ENCODE results near the gene LIMS1.
"Not testable (repeated sequence)": the region's sequence is repeated elsewhere in the genome, so short reads cannot be mapped to it uniquely, and the experiment has no call there.

The LIMS1 gene, protein sequence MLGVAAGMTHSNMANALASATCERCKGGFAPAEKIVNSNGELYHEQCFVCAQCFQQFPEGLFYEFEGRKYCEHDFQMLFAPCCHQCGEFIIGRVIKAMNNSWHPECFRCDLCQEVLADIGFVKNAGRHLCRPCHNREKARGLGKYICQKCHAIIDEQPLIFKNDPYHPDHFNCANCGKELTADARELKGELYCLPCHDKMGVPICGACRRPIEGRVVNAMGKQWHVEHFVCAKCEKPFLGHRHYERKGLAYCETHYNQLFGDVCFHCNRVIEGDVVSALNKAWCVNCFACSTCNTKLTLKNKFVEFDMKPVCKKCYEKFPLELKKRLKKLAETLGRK
- total RNA-seq = 51.0 reads per million, percentile 68 among the genes with 10 or more reads in this experiment

DNA sequence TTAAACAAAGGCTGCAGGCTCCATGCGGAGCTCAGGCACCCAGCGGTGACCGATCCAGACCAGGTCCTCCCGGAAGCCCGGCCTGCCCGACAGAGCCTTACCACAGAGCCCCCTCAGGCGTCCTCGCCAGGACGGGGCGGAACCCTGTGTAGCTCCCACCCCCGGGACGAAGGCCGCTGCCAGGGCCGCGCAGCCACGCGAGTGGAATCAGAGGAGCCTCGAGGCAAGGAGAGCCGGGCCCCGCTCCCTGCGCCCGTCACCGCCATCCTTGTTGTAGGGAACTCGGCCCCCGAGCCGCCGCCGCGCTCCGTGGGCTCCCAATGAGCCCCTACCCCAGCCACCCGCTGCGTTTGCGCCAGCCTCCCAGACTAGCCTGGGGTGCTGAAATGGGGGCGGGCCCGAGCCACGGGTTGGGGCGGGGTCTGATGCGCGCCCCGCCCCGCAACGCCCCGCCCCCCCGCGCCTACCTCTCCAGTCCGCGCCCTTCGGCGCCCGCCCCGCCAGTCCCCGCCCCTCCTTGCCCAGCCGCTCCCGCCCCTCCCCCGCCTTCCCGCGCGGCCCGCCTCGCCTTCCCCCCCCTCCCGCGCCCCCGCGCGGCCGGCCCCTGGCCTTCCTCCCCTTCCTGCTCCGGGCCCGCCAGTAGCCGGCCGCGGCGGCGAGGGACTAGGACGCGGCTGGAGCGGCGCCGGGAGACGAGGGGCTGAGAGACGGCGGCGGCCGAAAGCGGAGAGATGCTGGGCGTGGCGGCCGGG, at the start of gene LIMS1:
Gene LIMS1, plus strand, starts transcription at position 639 of the 752 bp plus-strand sequence. Its CDS starts 93 bp downstream, at position 732.
- DNase-seq = peak; percentile 83

DNA sequence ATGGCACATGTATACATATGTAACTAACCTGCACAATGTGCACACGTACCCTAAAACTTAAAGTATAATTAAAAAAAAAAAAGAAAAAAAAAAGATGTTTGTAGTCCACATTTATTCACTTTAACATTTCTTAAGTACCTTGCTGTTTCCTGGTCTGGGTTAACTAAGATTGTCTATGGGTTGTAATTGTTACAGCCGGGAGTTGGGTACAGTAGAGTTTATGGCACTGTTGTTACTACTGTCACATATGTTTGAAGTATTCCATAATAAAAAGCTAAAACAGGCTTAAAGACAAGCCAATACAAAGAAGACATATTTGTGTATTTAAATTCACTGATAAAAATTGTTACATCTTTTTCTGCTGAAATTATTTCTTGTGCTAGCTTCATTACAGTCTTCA, 49.0 kb upstream of the LIMS1 start:
- DNase-seq = no peak

DNA sequence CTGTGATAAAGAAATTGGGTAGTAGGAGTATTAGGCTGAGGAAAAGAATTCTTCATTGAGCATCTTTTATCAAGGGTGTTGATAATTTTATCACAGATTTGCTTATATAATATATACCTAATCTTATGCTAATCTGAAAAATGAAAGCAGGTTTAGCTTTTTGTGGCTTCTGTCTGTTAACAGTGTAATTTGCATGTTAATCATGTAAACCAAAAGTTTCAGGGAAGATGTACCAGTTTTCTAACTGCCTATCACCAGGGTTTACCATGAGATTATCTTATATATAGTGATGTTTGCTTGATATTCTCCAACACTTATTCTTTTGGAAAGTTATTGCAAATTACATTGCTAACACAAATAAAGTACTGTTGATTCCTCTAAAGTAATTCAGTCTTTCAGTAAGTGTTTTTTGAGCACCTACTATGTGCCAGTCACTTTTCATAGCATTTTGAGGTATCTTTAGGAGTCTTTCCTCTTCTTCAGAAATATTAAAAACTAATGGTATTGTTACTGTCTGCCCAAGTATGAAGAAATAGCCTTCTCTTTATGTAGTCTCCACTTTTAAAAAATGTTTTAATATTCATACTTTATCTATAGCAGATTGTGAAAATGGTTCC, 43.7 kb upstream of the LIMS1 start:
- DNase-seq = no peak

DNA sequence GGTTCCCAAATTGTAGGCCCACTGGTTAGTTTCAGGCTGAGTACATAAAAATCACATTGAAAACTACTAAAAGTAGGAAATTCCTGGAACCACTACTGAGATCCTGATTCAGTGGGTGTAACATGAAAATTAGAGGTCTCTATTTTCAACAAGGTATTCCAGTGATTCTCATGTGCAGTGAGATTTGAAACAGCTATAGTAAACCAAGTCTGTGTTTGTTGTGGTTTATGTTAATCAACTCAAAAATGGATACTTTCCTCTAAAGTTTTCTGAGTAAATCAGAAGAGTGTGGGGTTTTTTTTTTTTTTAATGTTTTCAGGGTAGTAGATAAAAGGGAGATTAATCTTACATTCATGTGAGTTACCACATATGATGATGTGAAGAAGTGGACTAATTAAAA, 42.4 kb upstream of the LIMS1 start:
- no peak for DNase-seq

DNA sequence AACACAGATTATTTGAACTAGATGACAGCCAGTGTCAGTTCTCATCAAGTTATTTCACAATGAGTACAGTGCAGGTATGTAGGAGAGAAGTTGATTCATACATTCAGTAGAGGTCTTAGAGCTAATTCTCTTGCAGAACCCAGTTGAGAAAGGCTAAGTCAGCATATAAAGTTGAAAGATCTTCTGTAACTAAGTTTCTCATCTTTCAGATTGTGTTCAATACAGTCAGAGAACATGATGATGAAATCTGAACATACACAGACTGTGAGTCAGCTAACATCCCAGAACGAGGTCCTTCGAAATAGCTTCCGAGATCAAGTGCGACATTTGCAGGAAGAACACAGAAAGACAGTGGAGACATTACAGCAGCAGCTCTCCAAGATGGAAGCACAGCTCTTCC, 41.9 kb upstream of the LIMS1 start:
- DNase-seq = no peak

DNA sequence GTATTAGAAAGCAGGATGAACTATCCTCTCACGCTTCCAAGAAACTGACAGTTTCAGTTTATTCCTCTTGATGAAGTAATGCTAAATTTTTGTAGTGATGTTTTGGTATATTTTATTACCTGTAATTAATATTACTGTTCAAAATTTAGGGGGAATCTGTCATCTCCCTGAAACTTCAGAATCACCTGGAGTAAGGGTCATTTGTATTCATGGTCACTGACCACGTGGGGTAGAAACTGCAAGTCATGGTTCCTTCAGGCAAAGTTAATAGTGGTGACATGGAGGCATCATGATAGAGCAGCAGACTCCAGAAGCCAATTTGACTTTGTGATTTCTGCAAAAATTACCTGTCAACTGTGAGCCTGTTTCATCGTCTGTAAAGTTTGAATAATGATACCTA, 38.1 kb upstream of the LIMS1 start:
- not testable (repeated sequence) for DNase-seq

DNA sequence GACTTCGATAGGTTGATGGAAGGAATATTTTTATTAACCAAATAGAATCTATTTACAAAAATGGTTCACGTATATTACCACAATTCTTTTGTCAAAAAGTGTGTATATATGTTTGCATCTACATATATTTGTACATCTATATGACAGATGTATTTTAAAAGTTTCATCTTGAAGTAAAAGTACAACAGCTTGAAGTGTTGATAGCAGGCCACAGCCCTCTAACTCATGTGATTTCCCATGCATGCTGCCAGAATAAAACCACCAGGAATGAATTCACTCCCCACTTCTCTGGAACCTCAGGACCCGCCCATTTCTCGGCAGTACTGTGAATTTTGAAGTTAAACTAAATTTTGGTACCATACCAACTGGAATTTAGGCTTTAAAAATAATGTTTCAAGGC, 26.6 kb upstream of the LIMS1 start:
- DNase-seq = not testable (repeated sequence)

DNA sequence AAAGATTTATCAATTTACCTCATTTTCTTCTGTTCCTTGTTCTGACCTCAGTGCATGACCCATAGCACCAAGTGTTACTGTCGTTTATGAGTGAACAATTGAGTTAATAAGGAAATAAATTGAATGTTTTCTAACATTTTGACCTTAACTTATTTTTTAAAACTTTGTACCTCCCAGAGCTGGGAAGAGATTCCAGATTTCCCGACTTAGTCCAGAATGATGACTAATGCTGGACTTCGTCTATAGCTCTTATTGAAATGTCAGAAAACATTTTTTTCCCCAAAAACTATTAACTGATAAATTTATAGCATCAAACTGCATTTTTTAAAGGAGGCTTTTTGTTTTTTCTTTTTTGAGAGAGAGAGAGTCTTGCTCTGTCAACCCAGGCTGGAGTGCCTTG, 21.8 kb upstream of the LIMS1 start:
- not testable (repeated sequence) for DNase-seq

DNA sequence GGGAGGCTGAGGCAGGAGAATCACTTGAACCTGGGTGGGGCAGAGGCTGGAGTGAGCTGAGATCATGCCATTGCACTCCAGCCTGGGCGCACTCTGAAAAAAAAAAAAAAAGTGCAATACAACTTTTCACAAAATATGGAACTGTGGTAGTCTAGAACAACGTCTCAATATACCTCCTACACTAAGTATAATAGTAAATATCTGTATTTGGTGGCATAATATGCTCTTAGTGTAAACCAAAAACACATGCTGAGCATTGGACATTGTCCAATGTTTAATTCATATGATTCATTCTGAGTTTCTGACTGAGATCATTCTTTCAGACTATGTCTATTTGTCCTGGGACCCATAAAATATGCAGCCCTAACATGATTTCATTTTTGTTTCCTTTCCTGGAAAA, 19.8 kb upstream of the LIMS1 start:
- not testable (repeated sequence) for DNase-seq

DNA sequence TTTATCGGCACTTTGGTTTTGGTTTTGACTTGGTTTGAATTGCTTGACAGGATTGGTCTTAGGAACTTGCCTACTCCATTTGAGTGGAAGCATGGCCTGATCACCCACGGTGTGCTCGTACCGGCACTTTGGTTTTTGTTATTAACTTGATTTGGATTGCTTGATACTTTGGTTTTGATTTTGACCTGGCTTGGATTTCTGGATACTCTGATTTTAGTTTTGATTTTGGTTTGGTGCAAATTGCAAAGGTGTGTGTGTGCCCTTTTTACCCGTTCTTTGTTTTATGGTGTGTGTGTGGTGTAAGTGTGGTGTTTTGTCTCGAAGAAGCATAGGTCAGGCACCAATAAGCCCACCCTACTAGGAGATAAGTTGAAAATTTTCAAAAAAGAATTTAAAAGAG, 9.6 kb upstream of the LIMS1 start:
- DNase-seq = not testable (repeated sequence)

DNA sequence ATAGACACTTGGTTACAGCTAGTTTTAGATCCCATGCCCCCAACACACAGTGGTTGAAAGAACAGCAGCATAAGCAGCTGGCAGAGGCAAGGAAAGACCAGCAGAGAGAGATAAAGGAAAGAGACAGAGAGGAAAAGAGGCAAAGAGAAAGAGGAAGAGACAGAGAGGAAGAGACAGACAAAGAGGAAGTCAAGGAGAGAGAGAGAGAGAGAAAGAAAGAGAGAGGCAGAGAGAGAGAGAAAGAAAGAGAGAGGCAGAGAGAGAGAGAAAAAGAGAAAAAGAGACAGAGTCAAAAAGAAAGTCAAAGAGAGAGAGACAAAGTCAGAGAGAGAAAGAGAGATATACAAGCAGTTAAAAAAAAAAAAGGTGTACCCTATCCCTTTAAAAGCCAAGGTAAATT, 9.0 kb upstream of the LIMS1 start:
- not testable (repeated sequence) for DNase-seq

DNA sequence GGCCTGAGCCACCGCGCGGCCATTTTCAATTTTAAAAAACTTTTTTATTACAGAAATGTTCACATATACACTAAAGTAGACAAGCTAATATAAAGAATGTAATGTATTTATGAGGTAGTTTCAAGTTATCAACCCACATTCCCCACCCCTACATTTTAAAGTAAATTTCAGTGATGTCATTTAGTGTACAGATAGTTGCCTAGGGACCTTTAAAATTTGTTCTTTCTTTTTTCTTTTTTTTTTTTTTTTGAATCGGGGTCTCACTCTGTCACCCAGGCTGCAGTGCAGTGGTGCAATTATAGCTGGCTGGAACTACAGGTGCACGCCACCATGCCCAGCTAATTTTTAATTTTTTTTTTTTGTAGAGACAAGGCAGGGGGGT, 2.6 kb upstream of the LIMS1 start:
- DNase-seq = no peak

DNA sequence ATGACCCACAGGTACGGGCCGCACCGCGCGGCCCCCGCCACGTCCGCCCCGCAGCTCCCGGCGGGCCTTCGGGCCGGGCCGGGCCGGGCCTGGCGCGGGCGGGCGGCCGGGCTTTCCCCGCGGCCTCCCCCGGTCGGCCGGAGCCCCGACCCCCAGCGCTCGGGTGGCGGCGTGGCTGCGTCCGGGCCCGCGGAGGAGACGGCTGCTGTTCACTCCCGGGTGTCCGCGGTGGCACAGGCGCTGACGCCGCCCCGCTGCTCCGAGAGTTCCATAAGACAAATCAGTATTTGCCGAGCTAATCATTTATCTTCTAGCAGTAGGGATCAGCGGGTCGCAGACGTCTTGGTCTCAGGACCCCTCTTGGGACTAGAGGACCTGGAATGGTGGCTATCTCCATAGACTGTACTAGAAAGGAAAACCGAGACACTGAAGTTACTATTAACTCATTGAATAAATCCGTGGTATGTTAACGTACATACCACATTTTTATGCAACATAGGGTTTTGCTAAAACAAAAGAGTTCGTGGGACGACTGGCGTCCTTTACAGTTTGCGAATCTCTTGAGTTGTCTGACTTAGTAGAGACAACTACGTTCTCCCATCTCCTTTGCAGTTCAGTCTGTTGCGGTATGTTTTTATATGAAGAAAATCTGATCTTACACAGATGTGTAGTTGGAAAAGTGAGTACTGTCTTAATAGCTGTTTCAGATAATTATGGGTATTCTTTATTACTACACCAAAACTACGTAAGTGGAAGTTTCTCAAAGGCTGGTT, 500 bp downstream of the LIMS1 start:
- DNase-seq = peak; percentile 17

DNA sequence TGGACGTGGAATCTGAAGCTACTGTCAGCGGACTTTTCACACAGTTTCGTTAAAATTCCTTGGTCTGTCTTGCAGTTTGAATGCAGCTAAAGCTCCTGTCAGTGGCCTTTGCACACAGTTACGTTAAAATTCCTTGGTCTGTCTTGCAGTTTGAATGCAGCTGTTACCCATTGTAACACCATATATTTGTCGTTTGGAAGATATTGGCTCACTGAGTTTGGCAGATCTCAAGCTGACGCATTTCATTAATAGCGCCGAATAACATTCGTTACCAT, 1.0 kb downstream of the LIMS1 start:
- DNase-seq = no peak

DNA sequence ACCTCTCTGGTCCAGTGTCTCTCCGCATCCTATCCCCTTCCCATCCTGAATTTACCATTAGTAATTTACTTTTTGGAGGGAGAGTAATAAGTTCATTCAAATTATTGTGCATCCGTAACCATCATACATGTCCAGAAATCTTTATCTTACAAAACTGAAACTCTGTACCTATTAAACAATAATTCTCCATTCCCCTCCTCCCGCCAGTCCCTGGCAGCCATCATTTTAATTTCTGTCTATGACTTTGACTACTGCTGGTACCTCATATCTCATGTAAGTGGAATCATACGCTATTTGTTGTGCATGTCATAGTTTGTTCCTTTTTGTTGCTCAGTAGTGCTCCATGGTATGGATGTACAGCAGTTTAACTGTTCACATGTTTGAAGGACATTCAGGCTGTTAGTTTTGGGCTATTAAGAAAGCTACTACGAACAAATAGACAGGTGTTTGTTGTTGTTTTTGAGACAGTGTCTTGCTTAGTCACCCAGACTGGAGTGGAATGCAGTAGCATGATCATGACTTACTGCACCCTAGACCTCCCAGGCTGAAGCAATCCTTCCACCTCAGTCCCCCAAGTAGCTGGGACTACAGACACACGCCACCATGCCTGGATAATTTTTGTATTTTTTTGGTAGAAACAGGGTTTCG, 2.0 kb downstream of the LIMS1 start:
- no peak for DNase-seq

DNA sequence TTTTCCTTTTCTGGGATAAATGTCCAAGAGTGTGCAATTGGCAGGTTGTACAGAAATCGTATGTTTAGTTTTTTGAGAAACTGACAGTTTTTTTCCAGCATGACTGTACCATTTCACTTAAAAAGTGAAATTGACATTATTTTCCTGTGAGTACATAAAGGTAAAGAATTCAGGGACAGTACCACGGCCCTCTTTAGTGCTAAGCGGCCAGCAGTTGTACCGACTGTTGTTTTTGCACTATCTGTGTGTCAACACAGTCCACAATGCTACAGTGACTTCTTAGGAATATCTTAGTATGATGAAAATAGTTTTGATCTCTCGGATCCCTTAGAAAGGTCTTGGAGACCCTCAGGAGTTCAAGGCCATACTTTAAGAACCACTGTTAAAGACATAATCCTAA, 2.6 kb downstream of the LIMS1 start:
- no peak for DNase-seq

DNA sequence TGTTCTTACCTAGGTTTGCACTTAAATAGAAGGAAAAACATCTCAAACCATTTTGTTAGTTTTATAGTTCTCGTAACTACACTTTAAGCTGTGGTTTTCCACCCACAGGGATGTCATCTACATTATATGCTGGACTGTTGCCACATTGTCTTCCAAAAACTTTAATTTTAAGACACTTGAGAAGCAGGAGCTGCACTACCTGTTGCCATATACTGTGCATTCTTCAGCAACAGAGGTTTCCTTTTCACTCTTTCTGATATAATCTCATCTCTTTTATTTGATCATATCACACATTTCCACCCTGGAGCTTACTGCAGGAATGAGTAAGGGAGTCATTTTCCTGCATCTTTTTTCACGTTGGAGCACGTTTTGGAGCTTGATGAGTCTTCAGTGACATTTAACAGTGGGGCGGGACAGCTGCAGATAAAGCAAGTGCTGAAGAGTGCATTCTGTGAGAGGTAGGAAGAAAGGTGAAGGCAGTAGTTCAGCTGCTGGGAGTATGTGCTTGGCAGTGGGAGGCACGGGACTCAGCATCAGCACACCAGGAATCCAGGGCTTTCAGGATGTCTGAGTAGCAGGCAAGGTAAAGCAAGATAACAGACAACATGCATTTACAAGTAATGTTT, 3.8 kb downstream of the LIMS1 start:
- no peak for DNase-seq

DNA sequence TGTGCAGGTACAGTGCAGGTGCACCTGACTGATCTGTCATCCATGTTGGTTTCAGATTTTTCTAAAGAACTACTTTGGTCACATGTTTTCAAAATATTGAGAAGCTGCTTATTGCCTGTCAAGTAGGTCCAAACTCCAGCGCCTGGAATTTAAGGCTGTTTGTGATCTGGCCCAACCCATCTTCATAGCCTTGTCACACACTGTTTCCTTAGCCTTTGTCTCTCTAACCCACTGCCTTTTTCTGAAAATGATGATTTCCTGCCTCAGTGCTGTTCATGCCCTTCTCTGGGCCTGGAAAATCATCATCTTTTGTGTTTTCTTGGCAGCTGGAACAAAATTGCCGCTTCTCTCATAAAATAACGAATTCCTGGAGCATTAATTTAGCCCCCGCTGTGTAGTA, 7.2 kb downstream of the LIMS1 start:
- DNase-seq = no peak

DNA sequence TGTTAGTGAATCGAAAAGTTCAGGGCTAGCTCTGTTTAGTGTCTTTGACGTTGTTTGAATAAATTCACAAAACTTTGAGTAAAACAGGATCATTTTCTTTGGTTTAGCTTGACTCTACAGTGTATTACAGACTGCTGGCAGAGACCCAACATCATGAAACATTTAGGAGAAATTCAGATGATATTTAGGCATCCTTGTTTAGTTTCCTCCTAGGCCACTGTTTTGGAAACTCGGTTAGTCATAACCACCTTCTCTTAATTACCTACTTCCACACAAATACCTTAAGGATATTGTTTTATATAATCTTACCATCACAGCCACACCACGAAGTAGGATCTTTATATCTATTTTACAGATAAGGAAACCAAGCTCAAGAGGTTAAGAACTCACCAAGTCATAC, 7.8 kb downstream of the LIMS1 start:
- no peak for DNase-seq

DNA sequence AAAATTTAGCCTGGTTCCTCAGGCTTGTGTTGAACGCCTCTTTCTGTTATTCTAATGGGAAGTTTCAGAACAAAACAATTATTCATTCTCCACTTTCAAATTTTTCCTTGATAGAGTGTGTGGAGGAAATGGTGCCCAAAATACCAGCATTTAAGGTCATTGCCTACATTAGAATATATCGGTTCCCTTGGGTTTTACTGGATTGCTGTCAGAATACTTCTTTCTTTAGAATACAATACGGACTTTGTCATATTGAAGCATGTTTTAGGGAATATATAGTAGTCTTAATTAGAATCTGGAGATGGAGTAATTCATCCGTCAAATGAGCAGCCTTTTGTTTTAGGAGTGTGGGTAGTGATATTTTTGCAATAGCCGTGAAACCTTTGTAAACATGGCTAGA, 13.3 kb downstream of the LIMS1 start:
- no peak for DNase-seq

DNA sequence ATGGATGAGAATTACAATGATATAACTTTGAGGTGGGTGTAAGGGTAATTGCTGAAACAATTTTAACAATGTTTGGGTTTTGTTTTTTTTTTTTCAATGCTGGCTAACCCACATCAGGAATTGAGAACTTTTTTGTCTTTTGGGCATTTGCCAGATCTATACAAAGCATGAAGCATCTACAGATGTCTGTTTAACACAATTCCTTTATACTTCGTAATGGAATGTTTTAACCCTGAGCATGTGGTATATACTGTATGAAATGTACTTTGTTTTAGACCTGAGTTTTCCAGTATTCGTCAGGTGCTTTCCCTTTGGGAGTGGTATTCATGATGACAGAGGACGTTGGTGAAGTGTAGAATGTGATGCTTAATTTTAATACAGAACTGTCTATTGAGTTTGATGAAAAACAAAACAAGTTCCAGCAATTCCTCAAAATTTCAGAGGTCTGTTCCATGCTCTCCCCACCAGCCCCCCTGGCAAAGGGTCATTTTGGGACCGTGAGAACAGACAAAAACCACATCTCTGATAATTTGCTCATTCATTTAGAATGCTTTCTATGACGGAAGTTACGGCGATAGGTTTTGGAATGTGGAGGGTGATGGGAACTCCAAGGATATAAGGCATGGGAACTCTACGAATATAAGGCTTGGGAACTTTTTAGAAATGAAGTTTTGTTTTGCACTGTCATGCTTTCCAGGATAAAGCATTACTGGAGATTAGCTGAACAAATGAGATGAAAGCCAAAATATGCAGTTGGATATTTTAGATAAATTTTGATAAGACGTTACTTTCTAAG, 14.1 kb downstream of the LIMS1 start:
- no peak for DNase-seq
